Measurements from ENCODE around the gene MITF.

GRCh38 chr3:69925506-69925905 is 186.2 kb downstream of the MITF start:
- TF ChIP-seq POLR2A (IDR thresholded peaks at IDR 0.05) (no peak), CTCF (IDR thresholded peaks at IDR 0.05) (no peak)
